CD14-positive monocyte (primary cell): ENCODE data around the gene KCNB1. TPM values are rescaled to one million over a fixed set of nuclear protein-coding genes. Genes with fewer than 3 reads are reported as not detected.
A peak's percentile ranks its signal among the peaks of the same experiment; 100 is the strongest.

Experiments
- DNase-seq, 3 donors: peaks; one replicate each; pipeline ENCODE4 v3.0.0-alpha.2; 2011 to 2022
- H2AFZ ChIP-seq: 2 replicates; pipeline ENCODE4 v1.6.0; 2012; ENCODE audit warnings: mild to moderate bottlenecking, low read depth, low read length, inconsistent platforms; ENCODE audit not compliant: insufficient read depth, poor library complexity, severe bottlenecking
- H3K27ac ChIP-seq, 2 donors: 1 replicate in 1 of 2; 2 replicates in 1 of 2; pipeline ENCODE4 v1.5.1; 2012 to 2013; ENCODE audit warnings: low read length in 2 of 2, control low read depth in 1 of 2, inconsistent platforms in 1 of 2, low read depth in 1 of 2, mild to moderate bottlenecking in 1 of 2
- H3K27me3 ChIP-seq, 2 donors: one replicate each; pipeline versions ENCODE4 v1.6.0 to v1.6.1; 2011 to 2013; ENCODE audit warnings: low read length in 2 of 2; ENCODE audit not compliant: control insufficient read depth in 2 of 2, insufficient read depth in 2 of 2
- H3K36me3 ChIP-seq, 2 donors: replicated peaks in 1 of 2; 1 replicate in 1 of 2; 2 replicates in 1 of 2; pipeline versions ENCODE4 v1.5.1 to v1.6.1; 2012 to 2013; ENCODE audit warnings: low read length in 2 of 2, control low read depth in 1 of 2, inconsistent platforms in 1 of 2, mild to moderate bottlenecking in 1 of 2; ENCODE audit not compliant: insufficient read depth in 2 of 2, control insufficient read depth in 1 of 2
- H3K4me1 ChIP-seq, 2 donors: 1 replicate in 1 of 2; 2 replicates in 1 of 2; pipeline versions ENCODE4 v1.5.1 to v1.6.1; 2012 to 2013; ENCODE audit warnings: low read length in 2 of 2, control low read depth in 1 of 2, inconsistent platforms in 1 of 2, mild to moderate bottlenecking in 1 of 2, moderate library complexity in 1 of 2; ENCODE audit not compliant: insufficient read depth in 2 of 2, control insufficient read depth in 1 of 2
- H3K4me2 ChIP-seq: replicated peaks from 2 replicates; pipeline ENCODE3; 2012; ENCODE audit warnings: low read length, moderate library complexity, mild to moderate bottlenecking; ENCODE audit not compliant: poor library complexity, severe bottlenecking; ENCODE audit errors: extremely low read depth
- H3K4me3 ChIP-seq, 3 experiments: fragments of 200-600 bp in 1 of 3; sonication (generic) in 1 of 3; replicated peaks in 1 of 3; 1 replicate in 2 of 3; 2 replicates in 1 of 3; pipeline ENCODE4 v1.5.1; 2011 to 2013; ENCODE audit warnings: low read length in 3 of 3, mild to moderate bottlenecking in 3 of 3, control low read depth in 2 of 3, low read depth in 2 of 3, inconsistent platforms in 1 of 3, moderate library complexity in 1 of 3
- H3K79me2 ChIP-seq: 2 replicates; pipeline ENCODE4 v1.6.0; 2012; ENCODE audit warnings: mild to moderate bottlenecking, control low read depth, inconsistent platforms, low read length, moderate library complexity; ENCODE audit not compliant: insufficient read depth
- H3K9ac ChIP-seq: 2 replicates; pipeline ENCODE4 v1.6.0; 2017; ENCODE audit warnings: low read length, mild to moderate bottlenecking; ENCODE audit not compliant: insufficient read depth, poor library complexity, severe bottlenecking
- H3K9me3 ChIP-seq, 2 donors: replicated peaks in 1 of 2; 1 replicate in 1 of 2; 2 replicates in 1 of 2; pipeline versions ENCODE4 v1.5.1 to v1.6.1; 2012 to 2013; ENCODE audit warnings: low read length in 2 of 2, control low read depth in 1 of 2; ENCODE audit not compliant: control insufficient read depth in 1 of 2, insufficient read depth in 1 of 2
- H4K20me1 ChIP-seq: 2 replicates; pipeline ENCODE4 v1.6.0; 2012; ENCODE audit warnings: mild to moderate bottlenecking, low read length, control low read depth, moderate library complexity; ENCODE audit not compliant: insufficient read depth
- H3K27ac Mint-ChIP-seq, 7 donors: one replicate each; pipeline ENCODE4 v1.8.0; 2020; ENCODE audit warnings: mild to moderate bottlenecking in 7 of 7, mixed read lengths in 7 of 7, moderate library complexity in 6 of 7, inconsistent platforms in 2 of 7
- H3K27me3 Mint-ChIP-seq, 3 donors: one replicate each; pipeline ENCODE4 v1.8.0; 2021 to 2022; ENCODE audit warnings: low read depth in 3 of 3, mild to moderate bottlenecking in 3 of 3, mixed read lengths in 3 of 3, moderate library complexity in 3 of 3, inconsistent platforms in 1 of 3
- H3K36me3 Mint-ChIP-seq, 2 donors: one replicate each; pipeline ENCODE4 v1.8.0; 2020; ENCODE audit warnings: mixed read lengths in 2 of 2, inconsistent platforms in 1 of 2, mild to moderate bottlenecking in 1 of 2
- H3K4me1 Mint-ChIP-seq: one replicate; pipeline ENCODE4 v1.8.0; 2020; ENCODE audit warnings: mild to moderate bottlenecking, mixed read lengths
- H3K4me3 Mint-ChIP-seq, 2 donors: one replicate each; pipeline ENCODE4 v1.8.0; 2020; ENCODE audit warnings: mild to moderate bottlenecking in 2 of 2, mixed read lengths in 2 of 2, moderate library complexity in 1 of 2
- H3K9me3 Mint-ChIP-seq, 7 donors: one replicate each; pipeline ENCODE4 v1.8.0; 2020 to 2022; ENCODE audit warnings: mixed read lengths in 7 of 7, mild to moderate bottlenecking in 6 of 7, moderate library complexity in 6 of 7, inconsistent platforms in 2 of 7
- WGBS: methylation state at CpG from one replicate; pipeline ENCODE4 v1.1.5; 2013; ENCODE audit warnings: missing lambda C conversion rate; ENCODE audit not compliant: insufficient coverage; 5-methylcytosine and 5-hydroxymethylcytosine counted together
- intact Hi-C, 2 donors: fragments of 100-400 bp; cut with micrococcal nuclease; formaldehyde crosslinking; loops; one replicate each; pipeline versions ENCODE4 v1.15.0 to v1.15.1; 2023
- polyA plus RNA-seq, 3 donors: library from polyadenylated mRNA; depleted of rRNA in 1 of 3; unstranded in 2 of 3; stranded (reverse) in 1 of 3; fragments of 300-500 nt in 2 of 3; fragments of >200 nt in 1 of 3; fragmentation: Illumina TruSeq in 2 of 3; gene quantifications; 1 replicate in 2 of 3; 2 replicates in 1 of 3; pipeline ENCODE4 v1.2.3, GENCODE V29; 2012 to 2021
- TF ChIP-seq, protein P1 (sequence below): fragments of 200-600 bp; IDR thresholded peaks from one replicate; pipeline ENCODE4 v1.8.0; 2022; ENCODE audit warnings: antibody characterized with exemption, mild to moderate bottlenecking

The KCNB1 gene
- polyA plus RNA-seq, 3 donors, result not detected

DNA sequence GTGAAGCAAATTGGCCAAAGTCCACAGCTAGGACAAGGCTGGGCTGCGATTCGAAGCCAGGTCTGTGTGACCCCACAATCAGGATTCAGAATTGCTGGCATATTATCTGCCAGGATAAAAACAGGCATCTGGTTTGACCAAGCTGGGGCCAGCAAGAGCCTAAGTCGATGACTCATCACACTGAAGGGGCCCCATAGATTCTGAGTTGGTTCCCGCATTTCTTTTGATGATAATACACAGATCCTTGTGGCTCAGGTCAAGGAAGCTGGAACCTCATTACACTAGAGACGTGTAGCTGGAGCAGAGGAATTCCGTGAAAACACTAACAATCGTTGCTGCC, 6.5 kb downstream of the KCNB1 start:
- no peak for DNase-seq
- Histone ChIP-seq H3K27ac (no peak overlapping the region), H3K9ac (no peak overlapping the region), H3K4me3 (no peak overlapping the region), H3K4me1 (no peaks in the 10 kb centered on the region), H3K9me3 (no peaks in the 10 kb centered on the region), H3K27me3 (peaks cover 4 to 15% of the 10 kb centered on the region in 2 donors), H2AFZ (no peak overlapping the region), H3K4me2 (no peak overlapping the region), H3K36me3 (no peaks in the 10 kb centered on the region), H3K79me2 (no peaks in the 10 kb centered on the region), H4K20me1 (no peaks in the 10 kb centered on the region)
- WGBS, result 89% methylated on average over 5 of the region's 7 CpGs
- H3K27me3 Mint-ChIP-seq, result peaks cover 18 to 32% (median 23%) of the 10 kb centered on the region in 3 donors
- peaks cover 0 to 1% (median 0%) of the 10 kb centered on the region in 7 donors for H3K9me3 Mint-ChIP-seq
- no peak overlapping the region for H3K27ac Mint-ChIP-seq
- no peaks in the 10 kb centered on the region for H3K36me3 Mint-ChIP-seq
- intact Hi-C loops, result no loop called here
- no peaks in the 10 kb centered on the region for H3K4me1 Mint-ChIP-seq
- H3K4me3 Mint-ChIP-seq, result no peak overlapping the region
- TF ChIP-seq, protein P1, sequence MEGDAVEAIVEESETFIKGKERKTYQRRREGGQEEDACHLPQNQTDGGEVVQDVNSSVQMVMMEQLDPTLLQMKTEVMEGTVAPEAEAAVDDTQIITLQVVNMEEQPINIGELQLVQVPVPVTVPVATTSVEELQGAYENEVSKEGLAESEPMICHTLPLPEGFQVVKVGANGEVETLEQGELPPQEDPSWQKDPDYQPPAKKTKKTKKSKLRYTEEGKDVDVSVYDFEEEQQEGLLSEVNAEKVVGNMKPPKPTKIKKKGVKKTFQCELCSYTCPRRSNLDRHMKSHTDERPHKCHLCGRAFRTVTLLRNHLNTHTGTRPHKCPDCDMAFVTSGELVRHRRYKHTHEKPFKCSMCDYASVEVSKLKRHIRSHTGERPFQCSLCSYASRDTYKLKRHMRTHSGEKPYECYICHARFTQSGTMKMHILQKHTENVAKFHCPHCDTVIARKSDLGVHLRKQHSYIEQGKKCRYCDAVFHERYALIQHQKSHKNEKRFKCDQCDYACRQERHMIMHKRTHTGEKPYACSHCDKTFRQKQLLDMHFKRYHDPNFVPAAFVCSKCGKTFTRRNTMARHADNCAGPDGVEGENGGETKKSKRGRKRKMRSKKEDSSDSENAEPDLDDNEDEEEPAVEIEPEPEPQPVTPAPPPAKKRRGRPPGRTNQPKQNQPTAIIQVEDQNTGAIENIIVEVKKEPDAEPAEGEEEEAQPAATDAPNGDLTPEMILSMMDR, result no peak

DNA sequence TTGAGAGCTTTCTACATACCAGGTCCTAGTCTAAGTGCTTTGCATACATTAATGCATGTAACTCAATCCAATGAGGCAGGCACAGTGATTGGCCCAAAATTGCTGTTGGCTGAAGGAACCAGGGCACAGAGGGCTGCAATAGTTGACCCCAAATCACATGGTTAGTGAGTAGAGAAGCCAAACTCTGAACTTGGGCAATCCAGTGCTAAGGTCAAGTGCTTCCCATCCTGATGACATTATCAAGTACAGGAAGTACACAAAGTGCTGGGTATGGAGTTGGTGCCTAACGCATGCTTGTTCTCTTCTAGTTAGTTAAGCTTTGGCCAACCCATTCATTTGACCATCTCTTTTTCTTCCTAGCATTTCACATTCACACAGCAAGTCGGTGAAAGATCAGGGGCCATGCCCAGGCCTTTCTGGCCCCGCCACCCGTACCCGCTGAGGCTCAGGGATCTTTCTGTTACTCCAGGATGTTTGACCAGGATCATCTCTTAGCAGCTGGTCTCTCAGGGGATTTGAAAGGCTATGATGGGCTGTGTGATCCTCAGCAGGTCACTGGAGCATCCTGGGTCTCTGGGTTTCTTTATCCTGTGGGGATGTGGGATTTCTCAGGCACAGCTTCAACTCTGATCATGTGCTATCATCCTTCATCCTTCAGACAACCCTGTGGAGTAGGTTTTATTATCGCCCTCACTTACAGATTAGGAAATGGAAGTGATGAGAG, 7.0 kb downstream of the KCNB1 start:
- no peak overlapping the region for H3K4me2 ChIP-seq
- H3K36me3 ChIP-seq, result no peaks in the 10 kb centered on the region
- peaks cover 4 to 14% of the 10 kb centered on the region in 2 donors for H3K27me3 ChIP-seq
- no peaks in the 10 kb centered on the region for H3K79me2 ChIP-seq
- intact Hi-C loops, result no loop called here
- WGBS, result 100% methylated on average over 2 of the region's 6 CpGs
- H3K4me3 Mint-ChIP-seq, result peak overlapping the region in 1 of 2 donors; percentile 2
- no peak overlapping the region for H3K27ac ChIP-seq
- no peak overlapping the region for H2AFZ ChIP-seq
- no peaks in the 10 kb centered on the region for H3K9me3 ChIP-seq
- no peaks in the 10 kb centered on the region for H3K4me1 Mint-ChIP-seq
- peaks cover 19 to 30% (median 21%) of the 10 kb centered on the region in 3 donors for H3K27me3 Mint-ChIP-seq
- DNase-seq, result no peak
- H3K4me1 ChIP-seq, result no peaks in the 10 kb centered on the region
- no peak overlapping the region for H3K9ac ChIP-seq
- H3K9me3 Mint-ChIP-seq, result peaks cover 0 to 1% (median 0%) of the 10 kb centered on the region in 7 donors
- TF ChIP-seq, protein P1, result no peak
- no peaks in the 10 kb centered on the region for H3K36me3 Mint-ChIP-seq
- H4K20me1 ChIP-seq, result no peaks in the 10 kb centered on the region
- H3K27ac Mint-ChIP-seq, result no peak overlapping the region
- H3K4me3 ChIP-seq, result no peak overlapping the region
